GM12874 (cell line): ENCODE results near the gene ROR2.

Source experiments
- TF ChIP-seq, protein P1 (sequence below): IDR thresholded peaks from 2 replicates; pipeline ENCODE4 v1.5.1; 2011; ENCODE audit warnings: low read depth, mild to moderate bottlenecking, control low read depth, low read length, moderate library complexity; ENCODE audit not compliant: insufficient read depth

The ROR2 gene

GRCh38 chr9:91735049-91735448, 215.0 kb downstream of the ROR2 start:
- TF ChIP-seq, protein P1, sequence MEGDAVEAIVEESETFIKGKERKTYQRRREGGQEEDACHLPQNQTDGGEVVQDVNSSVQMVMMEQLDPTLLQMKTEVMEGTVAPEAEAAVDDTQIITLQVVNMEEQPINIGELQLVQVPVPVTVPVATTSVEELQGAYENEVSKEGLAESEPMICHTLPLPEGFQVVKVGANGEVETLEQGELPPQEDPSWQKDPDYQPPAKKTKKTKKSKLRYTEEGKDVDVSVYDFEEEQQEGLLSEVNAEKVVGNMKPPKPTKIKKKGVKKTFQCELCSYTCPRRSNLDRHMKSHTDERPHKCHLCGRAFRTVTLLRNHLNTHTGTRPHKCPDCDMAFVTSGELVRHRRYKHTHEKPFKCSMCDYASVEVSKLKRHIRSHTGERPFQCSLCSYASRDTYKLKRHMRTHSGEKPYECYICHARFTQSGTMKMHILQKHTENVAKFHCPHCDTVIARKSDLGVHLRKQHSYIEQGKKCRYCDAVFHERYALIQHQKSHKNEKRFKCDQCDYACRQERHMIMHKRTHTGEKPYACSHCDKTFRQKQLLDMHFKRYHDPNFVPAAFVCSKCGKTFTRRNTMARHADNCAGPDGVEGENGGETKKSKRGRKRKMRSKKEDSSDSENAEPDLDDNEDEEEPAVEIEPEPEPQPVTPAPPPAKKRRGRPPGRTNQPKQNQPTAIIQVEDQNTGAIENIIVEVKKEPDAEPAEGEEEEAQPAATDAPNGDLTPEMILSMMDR, result no peak

DNA sequence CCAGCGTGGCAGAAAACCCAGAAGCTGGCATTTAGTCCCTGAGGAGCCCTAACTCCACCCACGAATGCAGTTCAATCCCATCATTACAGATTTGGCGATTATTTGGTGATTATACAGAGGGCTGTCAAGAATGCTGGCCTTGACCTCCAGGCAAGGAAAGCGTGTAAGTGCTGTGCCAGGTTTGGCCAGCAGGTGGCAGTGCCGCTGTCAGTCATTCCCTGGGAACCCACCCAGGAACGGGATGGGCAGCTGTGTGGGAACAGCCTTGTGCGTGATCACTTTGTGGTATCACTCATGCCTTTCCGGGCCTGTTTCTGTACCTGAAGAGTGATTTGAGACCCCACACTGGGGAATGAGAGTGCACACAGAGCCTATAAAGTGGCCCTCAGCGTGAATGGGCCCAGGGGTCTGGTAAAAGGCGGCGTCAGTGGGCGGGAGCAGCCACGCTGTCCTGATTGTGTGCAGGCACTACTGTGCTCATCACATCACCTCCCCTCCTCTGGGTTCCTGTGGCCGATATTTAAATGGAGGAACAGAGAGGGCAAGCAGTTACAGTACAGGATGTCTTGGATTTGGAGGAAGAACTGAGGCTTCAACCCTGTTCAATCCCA, 215.6 kb downstream of the ROR2 start:
- TF ChIP-seq, protein P1, result peak; percentile 98

- TF ChIP-seq, protein P1, result no peak
Observed at GRCh38 chr9:91733006-91733624, 216.9 kb downstream of the ROR2 start.

- TF ChIP-seq, protein P1, result no peak
Observed at GRCh38 chr9:91732187-91733005, 217.6 kb downstream of the ROR2 start.

GRCh38 chr9:91730806-91731205, 219.2 kb downstream of the ROR2 start:
- TF ChIP-seq, protein P1, result no peak

GRCh38 chr9:91729558-91729842, 220.5 kb downstream of the ROR2 start:
- TF ChIP-seq, protein P1, result no peak

DNA sequence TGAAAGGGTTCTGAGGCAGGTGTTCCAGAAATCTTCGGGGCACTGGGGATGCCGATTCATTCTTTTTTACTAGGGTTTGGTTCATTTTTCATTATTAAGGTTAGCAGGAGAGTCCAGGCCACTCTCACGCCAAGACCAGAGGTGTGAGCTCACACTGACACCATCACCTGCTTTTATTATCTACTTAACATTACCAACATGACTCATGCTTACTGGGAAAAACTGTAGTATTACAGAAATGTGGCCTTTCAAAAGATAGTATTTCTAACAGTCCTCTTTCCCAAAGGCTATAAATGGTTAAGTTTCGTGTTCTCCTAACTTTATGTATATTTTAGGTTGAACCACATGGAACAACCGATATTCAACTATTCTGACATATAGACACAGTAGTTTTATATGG, 222.1 kb downstream of the ROR2 start:
- TF ChIP-seq, protein P1, result no peak
